H9 (cell line): ENCODE results near the gene CEP63. TPM values are rescaled to one million over a fixed set of nuclear protein-coding genes. Genes with fewer than 3 reads are reported as not detected.

Source experiments
- DNase-seq: peaks from one replicate; pipeline ENCODE4 v3.0.0-alpha.2; 2017
- H2AFZ ChIP-seq: one replicate; pipeline ENCODE4 v1.6.1; 2013; ENCODE audit warnings: mild to moderate bottlenecking, low read length, control low read depth, moderate library complexity
- H2AK5ac ChIP-seq: 2 replicates; pipeline ENCODE4 v1.6.1; 2013; ENCODE audit warnings: low read length, control low read depth, mixed read lengths; ENCODE audit not compliant: insufficient read length
- H2BK120ac ChIP-seq: one replicate; pipeline ENCODE4 v1.6.1; 2013; ENCODE audit warnings: low read depth, mild to moderate bottlenecking, low read length, control low read depth, inconsistent platforms; ENCODE audit not compliant: poor library complexity, severe bottlenecking
- H2BK12ac ChIP-seq: 2 replicates; pipeline ENCODE4 v1.6.1; 2013; ENCODE audit warnings: low read length, control low read depth, mixed read lengths, low read depth; ENCODE audit not compliant: insufficient read length
- H2BK15ac ChIP-seq: 2 replicates; pipeline ENCODE4 v1.6.1; 2013; ENCODE audit warnings: low read depth, low read length, control low read depth
- H2BK20ac ChIP-seq: one replicate; pipeline ENCODE4 v1.6.1; 2013; ENCODE audit warnings: low read depth, mild to moderate bottlenecking, low read length, control low read depth, inconsistent platforms; ENCODE audit not compliant: poor library complexity, severe bottlenecking
- H2BK5ac ChIP-seq: 2 replicates; pipeline ENCODE4 v1.6.1; 2013; ENCODE audit warnings: low read length, control low read depth, mixed read lengths; ENCODE audit not compliant: insufficient read length
- H3K14ac ChIP-seq: 2 replicates; pipeline ENCODE4 v1.6.1; 2013; ENCODE audit warnings: low read length, control low read depth; ENCODE audit not compliant: insufficient read depth
- H3K18ac ChIP-seq: 2 replicates; pipeline ENCODE4 v1.6.1; 2013; ENCODE audit warnings: low read depth, mild to moderate bottlenecking, mixed read lengths, low read length, control low read depth; ENCODE audit not compliant: insufficient read length
- H3K23ac ChIP-seq: 2 replicates; pipeline ENCODE4 v1.6.1; 2013; ENCODE audit warnings: low read length, control low read depth, mixed read lengths, low read depth; ENCODE audit not compliant: insufficient read length
- H3K23me2 ChIP-seq: 2 replicates; pipeline ENCODE4 v1.6.1; 2013; ENCODE audit warnings: low read depth, mild to moderate bottlenecking, mixed read lengths, low read length, control low read depth; ENCODE audit not compliant: insufficient read length, poor library complexity, severe bottlenecking
- H3K27ac ChIP-seq: 2 replicates; pipeline ENCODE4 v1.5.1; 2013; ENCODE audit warnings: low read length, control low read depth, mixed read lengths, low read depth; ENCODE audit not compliant: insufficient read length
- H3K27me3 ChIP-seq: 2 replicates; pipeline ENCODE4 v1.6.1; 2013; ENCODE audit warnings: low read length, control low read depth, inconsistent platforms; ENCODE audit not compliant: insufficient read depth
- H3K4ac ChIP-seq: 2 replicates; pipeline ENCODE4 v1.6.1; 2013; ENCODE audit warnings: low read depth, mild to moderate bottlenecking, control low read depth, inconsistent platforms, low read length, moderate library complexity
- H3K4me1 ChIP-seq: 2 replicates; pipeline ENCODE4 v1.6.1; 2013; ENCODE audit warnings: low read length, control low read depth, inconsistent platforms; ENCODE audit not compliant: insufficient read depth
- H3K4me2 ChIP-seq: 2 replicates; pipeline ENCODE4 v1.6.1; 2013; ENCODE audit warnings: low read length, control low read depth, mixed read lengths; ENCODE audit not compliant: insufficient read length, insufficient read depth
- H3K56ac ChIP-seq: 2 replicates; pipeline ENCODE4 v1.6.1; 2013; ENCODE audit warnings: low read depth, mild to moderate bottlenecking, mixed read lengths, low read length, control low read depth; ENCODE audit not compliant: insufficient read length
- H3K79me1 ChIP-seq: 2 replicates; pipeline ENCODE4 v1.6.1; 2013; ENCODE audit warnings: low read depth, mild to moderate bottlenecking, moderate library complexity, low read length, control low read depth, inconsistent platforms; ENCODE audit not compliant: insufficient read depth, poor library complexity, severe bottlenecking
- H3K79me2 ChIP-seq: 2 replicates; pipeline ENCODE4 v1.6.1; 2013; ENCODE audit warnings: low read length, control low read depth, inconsistent platforms; ENCODE audit not compliant: insufficient read depth
- H3K9ac ChIP-seq: 2 replicates; pipeline ENCODE4 v1.6.1; 2013; ENCODE audit warnings: low read length, control low read depth, mixed read lengths; ENCODE audit not compliant: insufficient read length; ENCODE audit errors: extremely low read depth
- H3K9me3 ChIP-seq: one replicate; pipeline ENCODE4 v1.6.1; 2013; ENCODE audit warnings: low read depth, low read length, inconsistent platforms; ENCODE audit not compliant: control insufficient read depth
- H3T11ph ChIP-seq: one replicate; pipeline ENCODE4 v1.6.1; 2013; ENCODE audit warnings: mild to moderate bottlenecking, low read length, control low read depth, inconsistent platforms
- H4K20me1 ChIP-seq: one replicate; pipeline ENCODE4 v1.6.1; 2013; ENCODE audit not compliant: control insufficient read depth, insufficient read length, insufficient read depth
- H4K5ac ChIP-seq: 2 replicates; pipeline ENCODE4 v1.6.1; 2013; ENCODE audit warnings: low read depth, mild to moderate bottlenecking, mixed read lengths, low read length, control low read depth; ENCODE audit not compliant: insufficient read length
- H4K8ac ChIP-seq: replicated peaks from 2 replicates; pipeline ENCODE4 v1.6.1; 2013; ENCODE audit warnings: low read length, control low read depth, mixed read lengths, low read depth; ENCODE audit not compliant: insufficient read length
- H4K91ac ChIP-seq: 2 replicates; pipeline ENCODE4 v1.6.1; 2013; ENCODE audit warnings: low read depth, mild to moderate bottlenecking, moderate library complexity, mixed read lengths, low read length, control low read depth; ENCODE audit not compliant: insufficient read length
- H3K27ac Mint-ChIP-seq, 3 experiments: 2 replicates in 2 of 3; 3 replicates in 1 of 3; pipeline ENCODE4 v1.8.0; 2020 to 2021; ENCODE audit warnings: mixed read lengths in 3 of 3, mild to moderate bottlenecking in 1 of 3, moderate library complexity in 1 of 3
- H3K27me3 Mint-ChIP-seq: 2 replicates; pipeline ENCODE4 v1.8.0; 2021; ENCODE audit warnings: low read depth, mild to moderate bottlenecking, moderate library complexity, mixed read lengths
- H3K36me3 Mint-ChIP-seq, 3 experiments: 2 replicates in 2 of 3; 3 replicates in 1 of 3; pipeline ENCODE4 v1.8.0; 2020 to 2021; ENCODE audit warnings: low read depth in 3 of 3, mixed read lengths in 3 of 3; ENCODE audit not compliant: insufficient read depth in 1 of 3
- H3K4me1 Mint-ChIP-seq, 2 experiments: 2 replicates each; pipeline ENCODE4 v1.8.0; 2020; ENCODE audit warnings: mixed read lengths in 2 of 2
- H3K4me3 Mint-ChIP-seq, 2 experiments: 2 replicates in 1 of 2; 3 replicates in 1 of 2; pipeline ENCODE4 v1.8.0; 2020 to 2021; ENCODE audit warnings: mild to moderate bottlenecking in 2 of 2, mixed read lengths in 2 of 2, moderate library complexity in 1 of 2
- H3K9me3 Mint-ChIP-seq, 2 experiments: 2 replicates in 1 of 2; 3 replicates in 1 of 2; pipeline ENCODE4 v1.8.0; 2020; ENCODE audit warnings: mild to moderate bottlenecking in 2 of 2, mixed read lengths in 2 of 2, moderate library complexity in 1 of 2
- CTCF ChIP-seq: fragments of 200-600 bp; sonication (generic); conservative IDR thresholded peaks from 3 replicates; pipeline ENCODE4 v1.8.0; 2021; ENCODE audit warnings: antibody characterized with exemption, mild to moderate bottlenecking
- WGBS: extraction: QIAGEN DNeasy Blood & Tissue Kit; methylation state at CpG from one replicate; pipeline ENCODE4 v1.1.7; 2013; ENCODE audit warnings: missing lambda C conversion rate, low lambda C conversion rate, mixed read lengths; ENCODE audit not compliant: insufficient read length; ENCODE audit errors: extremely low coverage; 5-methylcytosine and 5-hydroxymethylcytosine counted together
- total RNA-seq: library from RNA; stranded (reverse); gene quantifications from 2 replicates; pipeline ENCODE4 v1.2.1, GENCODE V29; 2021

Gene CEP63
- total RNA-seq, 1 experiment from 2014 or later: 16.2 TPM

DNA sequence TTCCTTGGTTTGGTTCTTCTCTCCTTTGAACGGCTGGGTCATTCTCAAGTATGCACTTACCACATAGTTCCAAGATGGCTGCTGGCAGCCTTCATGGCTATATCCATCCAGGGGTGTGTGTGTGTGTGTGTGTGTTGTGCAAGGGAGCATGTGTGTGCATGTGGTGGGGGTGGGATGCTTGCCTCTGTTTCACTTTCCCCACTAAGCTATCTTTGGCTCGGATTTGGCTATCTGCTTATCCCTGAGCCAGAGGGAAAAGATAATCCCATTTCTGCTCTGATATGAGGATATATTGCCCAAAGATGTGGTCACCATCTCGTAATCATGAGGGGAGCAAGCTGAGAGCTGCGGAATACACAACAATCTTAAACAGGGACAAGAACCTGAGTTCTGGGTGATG is 26.3 kb upstream of the CEP63 start:
- Histone ChIP-seq H3K23me2 (peaks cover 3% of the 10 kb centered on the region), H4K91ac (no peak overlapping the region), H2AFZ (no peak overlapping the region), H4K5ac (no peak overlapping the region), H4K8ac (no peak overlapping the region), H3T11ph (no peak overlapping the region), H2BK20ac (no peak overlapping the region), H3K79me2 (no peaks in the 10 kb centered on the region), H3K14ac (no peak overlapping the region), H4K20me1 (no peaks in the 10 kb centered on the region), H3K23ac (no peak overlapping the region), H2BK5ac (no peak overlapping the region), H3K27ac (no peak overlapping the region), H3K9me3 (no peaks in the 10 kb centered on the region), H3K27me3 (no peaks in the 10 kb centered on the region), H3K4me2 (no peak overlapping the region), H3K18ac (no peak overlapping the region), H3K56ac (no peak overlapping the region), H2BK15ac (no peak overlapping the region), H2BK120ac (no peak overlapping the region), H3K4ac (no peak overlapping the region), H2BK12ac (no peak overlapping the region), H3K4me1 (peaks cover 6% of the 10 kb centered on the region; the same call in 1 of the 2 replicates), H3K79me1 (no peaks in the 10 kb centered on the region), H2AK5ac (no peak overlapping the region), H3K9ac (no peak overlapping the region)
- no CpG with 5 or more reads among the region's 4 CpGs for WGBS
- Mint-ChIP-seq H3K27me3 (no peaks in the 10 kb centered on the region; the same call in 1 of the 2 replicates), H3K4me1 (peaks cover 25 to 30% of the 10 kb centered on the region in 2 experiments), H3K4me3 (no peak overlapping the region), H3K36me3 (no peaks in the 10 kb centered on the region), H3K9me3 (no peaks in the 10 kb centered on the region), H3K27ac (no peak overlapping the region)
- no peak for DNase-seq
- no peak for TF ChIP-seq CTCF
